ENCODE data around the gene MAST4.

DNA sequence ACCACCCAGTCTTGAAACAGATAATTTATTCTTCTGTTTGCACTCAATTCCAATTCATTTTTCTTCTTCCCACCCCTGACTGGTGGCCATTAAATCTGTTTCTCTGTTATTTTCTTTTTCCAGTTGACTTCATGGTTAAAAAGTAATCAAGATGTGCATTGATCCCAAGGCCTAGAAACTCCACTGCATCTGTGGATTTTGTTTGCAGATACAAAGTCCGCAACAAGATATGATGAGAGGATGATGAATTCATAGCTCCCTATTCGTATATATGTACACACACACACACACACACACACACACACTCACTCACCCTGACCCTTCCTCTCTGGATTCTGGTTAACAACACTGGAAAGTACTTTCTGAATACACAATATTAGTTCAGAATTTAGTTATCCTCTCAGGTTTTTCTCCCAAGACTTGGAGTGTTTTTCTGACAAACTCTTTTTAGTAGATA lies 548.0 kb downstream of the MAST4 start:
- TF ChIP-seq, protein P1, sequence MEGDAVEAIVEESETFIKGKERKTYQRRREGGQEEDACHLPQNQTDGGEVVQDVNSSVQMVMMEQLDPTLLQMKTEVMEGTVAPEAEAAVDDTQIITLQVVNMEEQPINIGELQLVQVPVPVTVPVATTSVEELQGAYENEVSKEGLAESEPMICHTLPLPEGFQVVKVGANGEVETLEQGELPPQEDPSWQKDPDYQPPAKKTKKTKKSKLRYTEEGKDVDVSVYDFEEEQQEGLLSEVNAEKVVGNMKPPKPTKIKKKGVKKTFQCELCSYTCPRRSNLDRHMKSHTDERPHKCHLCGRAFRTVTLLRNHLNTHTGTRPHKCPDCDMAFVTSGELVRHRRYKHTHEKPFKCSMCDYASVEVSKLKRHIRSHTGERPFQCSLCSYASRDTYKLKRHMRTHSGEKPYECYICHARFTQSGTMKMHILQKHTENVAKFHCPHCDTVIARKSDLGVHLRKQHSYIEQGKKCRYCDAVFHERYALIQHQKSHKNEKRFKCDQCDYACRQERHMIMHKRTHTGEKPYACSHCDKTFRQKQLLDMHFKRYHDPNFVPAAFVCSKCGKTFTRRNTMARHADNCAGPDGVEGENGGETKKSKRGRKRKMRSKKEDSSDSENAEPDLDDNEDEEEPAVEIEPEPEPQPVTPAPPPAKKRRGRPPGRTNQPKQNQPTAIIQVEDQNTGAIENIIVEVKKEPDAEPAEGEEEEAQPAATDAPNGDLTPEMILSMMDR (IDR thresholded peaks at IDR 0.05): no peak
- TF ChIP-seq POLR2A (IDR thresholded peaks at IDR 0.05) (no peak), POLR2AphosphoS5 (IDR thresholded peaks at IDR 0.05) (no peak)
